ENCODE results near the gene TRHDE. TPM values are rescaled to one million over a fixed set of nuclear protein-coding genes. Genes with fewer than 3 reads are reported as not detected.

The TRHDE gene
- polyA plus RNA-seq, 1 donor (not counting 4 experiments of a cell fraction or from before 2014, with no cell fraction given): 0.12 TPM

DNA sequence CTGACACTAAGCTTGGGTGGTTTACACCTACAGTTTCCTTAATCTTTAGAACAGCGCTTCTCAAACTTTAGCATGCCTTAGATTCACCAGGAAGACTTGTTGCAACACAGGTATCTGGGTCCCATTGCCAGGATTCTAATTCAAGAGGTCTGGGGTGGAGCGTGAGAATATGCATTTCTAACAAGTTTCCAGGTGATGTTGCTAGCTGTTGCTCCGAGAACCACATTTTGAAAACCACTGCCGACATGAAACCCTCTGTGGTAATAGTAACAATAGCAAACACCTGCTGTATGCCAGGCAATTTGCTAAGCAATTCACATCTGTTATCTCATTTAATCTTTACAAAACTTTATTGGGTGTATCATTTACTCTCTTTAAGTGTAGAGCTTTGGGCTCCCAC, 58.6 kb downstream of the TRHDE start:
- FAIRE-seq: no peak
- dilution Hi-C loops (cut with MboI; ENCODE audit: extremely low pct_ligation_motif_present, low sequenced_read_pairs): no loop called here
- H3K4me2 ChIP-seq (ENCODE audit: control insufficient read depth, extremely low read depth, insufficient read depth, low read depth, low read length): no peak overlapping the region
- no peak overlapping the region for H2AFZ ChIP-seq (ENCODE audit: control insufficient read depth, low read length)
- no peak overlapping the region for H3K27ac ChIP-seq (ENCODE audit: control insufficient read depth, insufficient read depth, low read length)
- no peaks in the 10 kb centered on the region for H3K36me3 ChIP-seq (ENCODE audit: control insufficient read depth in 2 of 2, extremely low read depth in 1 of 2, insufficient read depth in 2 of 2, low read length in 2 of 2)
- H3K9me1 ChIP-seq (ENCODE audit: control insufficient read depth, extremely low read depth, insufficient read depth, low read length): no peaks in the 10 kb centered on the region
- no peak for DNase-seq (ENCODE audit: low read depth, low spot score)
- TF ChIP-seq EZH2 (IDR thresholded peaks at IDR 0.05; ENCODE audit: low read length): no peak
- TF ChIP-seq, protein P1, sequence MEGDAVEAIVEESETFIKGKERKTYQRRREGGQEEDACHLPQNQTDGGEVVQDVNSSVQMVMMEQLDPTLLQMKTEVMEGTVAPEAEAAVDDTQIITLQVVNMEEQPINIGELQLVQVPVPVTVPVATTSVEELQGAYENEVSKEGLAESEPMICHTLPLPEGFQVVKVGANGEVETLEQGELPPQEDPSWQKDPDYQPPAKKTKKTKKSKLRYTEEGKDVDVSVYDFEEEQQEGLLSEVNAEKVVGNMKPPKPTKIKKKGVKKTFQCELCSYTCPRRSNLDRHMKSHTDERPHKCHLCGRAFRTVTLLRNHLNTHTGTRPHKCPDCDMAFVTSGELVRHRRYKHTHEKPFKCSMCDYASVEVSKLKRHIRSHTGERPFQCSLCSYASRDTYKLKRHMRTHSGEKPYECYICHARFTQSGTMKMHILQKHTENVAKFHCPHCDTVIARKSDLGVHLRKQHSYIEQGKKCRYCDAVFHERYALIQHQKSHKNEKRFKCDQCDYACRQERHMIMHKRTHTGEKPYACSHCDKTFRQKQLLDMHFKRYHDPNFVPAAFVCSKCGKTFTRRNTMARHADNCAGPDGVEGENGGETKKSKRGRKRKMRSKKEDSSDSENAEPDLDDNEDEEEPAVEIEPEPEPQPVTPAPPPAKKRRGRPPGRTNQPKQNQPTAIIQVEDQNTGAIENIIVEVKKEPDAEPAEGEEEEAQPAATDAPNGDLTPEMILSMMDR (optimal IDR thresholded peaks at IDR 0.05 in 1 of 3, IDR thresholded peaks at IDR 0.05 in 1 of 3, conservative IDR thresholded peaks at IDR 0.05 in 1 of 3; ENCODE audit: extremely low read depth in 1 of 3, insufficient read depth in 2 of 3, low read length in 3 of 3): no peak
- H3K9me3 ChIP-seq (ENCODE audit: control insufficient read depth, low read depth, low read length): no peaks in the 10 kb centered on the region
- no peak overlapping the region for H3K9ac ChIP-seq (ENCODE audit: control insufficient read depth, extremely low read depth, insufficient read depth, low read length)
- H3K27me3 ChIP-seq (ENCODE audit: control insufficient read depth, extremely low read depth, insufficient read depth, low read length): no peaks in the 10 kb centered on the region
- H3K4me1 ChIP-seq (ENCODE audit: control insufficient read depth, extremely low read depth, insufficient read depth, low read length): no peaks in the 10 kb centered on the region
- no peaks in the 10 kb centered on the region for H4K20me1 ChIP-seq (ENCODE audit: control insufficient read depth, extremely low read depth, insufficient read depth, low read length)
- H3K79me2 ChIP-seq (ENCODE audit: control insufficient read depth, insufficient read depth, low read length): no peaks in the 10 kb centered on the region
- no peak overlapping the region for H3K4me3 ChIP-seq (ENCODE audit: control insufficient read depth in 2 of 3, extremely low read depth in 1 of 3, insufficient read depth in 2 of 3, low read depth in 1 of 3, low read length in 3 of 3)

DNA sequence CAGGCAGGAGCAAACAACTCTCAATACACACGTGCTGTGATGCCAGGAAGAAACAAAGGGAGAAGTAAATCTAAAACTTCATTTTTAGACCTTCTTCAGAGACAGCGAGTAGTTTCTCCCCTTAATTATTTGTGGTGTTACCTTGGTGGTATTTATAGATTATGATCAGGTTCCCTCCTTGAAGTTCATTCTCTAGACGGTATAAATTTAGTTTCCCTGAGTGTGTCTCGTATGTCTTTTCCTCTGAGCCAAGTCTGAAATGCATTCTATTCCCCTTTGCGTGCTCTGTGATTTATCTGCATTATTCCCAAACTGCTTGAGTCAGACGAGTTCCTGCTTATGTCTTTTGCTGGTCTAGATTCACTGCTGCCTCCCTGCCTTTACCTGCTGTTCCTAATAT, 65.2 kb downstream of the TRHDE start:
- no peak overlapping the region for H3K4me2 ChIP-seq (ENCODE audit: control insufficient read depth, extremely low read depth, insufficient read depth, low read depth, low read length)
- H3K9me3 ChIP-seq (ENCODE audit: control insufficient read depth, low read depth, low read length): no peaks in the 10 kb centered on the region
- no peaks in the 10 kb centered on the region for H3K4me1 ChIP-seq (ENCODE audit: control insufficient read depth, extremely low read depth, insufficient read depth, low read length)
- no peak overlapping the region for H3K9ac ChIP-seq (ENCODE audit: control insufficient read depth, extremely low read depth, insufficient read depth, low read length)
- TF ChIP-seq EZH2 (IDR thresholded peaks at IDR 0.05; ENCODE audit: low read length): no peak
- TF ChIP-seq, protein P1 (optimal IDR thresholded peaks at IDR 0.05 in 1 of 3, IDR thresholded peaks at IDR 0.05 in 1 of 3, conservative IDR thresholded peaks at IDR 0.05 in 1 of 3; ENCODE audit: extremely low read depth in 1 of 3, insufficient read depth in 2 of 3, low read length in 3 of 3): no peak
- no peaks in the 10 kb centered on the region for H4K20me1 ChIP-seq (ENCODE audit: control insufficient read depth, extremely low read depth, insufficient read depth, low read length)
- H3K27me3 ChIP-seq (ENCODE audit: control insufficient read depth, extremely low read depth, insufficient read depth, low read length): no peaks in the 10 kb centered on the region
- dilution Hi-C loops (cut with MboI; ENCODE audit: extremely low pct_ligation_motif_present, low sequenced_read_pairs): no loop called here
- DNase-seq (ENCODE audit: low read depth, low spot score): no peak
- H3K9me1 ChIP-seq (ENCODE audit: control insufficient read depth, extremely low read depth, insufficient read depth, low read length): no peaks in the 10 kb centered on the region
- H3K79me2 ChIP-seq (ENCODE audit: control insufficient read depth, insufficient read depth, low read length): no peaks in the 10 kb centered on the region
- H3K4me3 ChIP-seq (ENCODE audit: control insufficient read depth in 2 of 3, extremely low read depth in 1 of 3, insufficient read depth in 2 of 3, low read depth in 1 of 3, low read length in 3 of 3): no peak overlapping the region
- H3K36me3 ChIP-seq (ENCODE audit: control insufficient read depth in 2 of 2, extremely low read depth in 1 of 2, insufficient read depth in 2 of 2, low read length in 2 of 2): no peaks in the 10 kb centered on the region
- no peak overlapping the region for H2AFZ ChIP-seq (ENCODE audit: control insufficient read depth, low read length)
- no peak overlapping the region for H3K27ac ChIP-seq (ENCODE audit: control insufficient read depth, insufficient read depth, low read length)
- no peak for FAIRE-seq
